Endothelial cell of umbilical vein (primary cell): ENCODE data around the gene SCN7A.

Experiments
- CTCF ChIP-seq, 2 donors: IDR thresholded peaks; 1 replicate in 1 of 2; 2 replicates in 1 of 2; pipeline ENCODE4 v1.5.1; 2011; ENCODE audit warnings: low read length in 2 of 2, mild to moderate bottlenecking in 2 of 2, moderate library complexity in 2 of 2, control low read depth in 1 of 2, inconsistent platforms in 1 of 2, low read depth in 1 of 2; ENCODE audit not compliant: insufficient read depth in 1 of 2; ENCODE audit errors: extremely low read depth in 1 of 2
- EZH2 ChIP-seq: IDR thresholded peaks from 2 replicates; pipeline ENCODE4 v1.6.1; 2012; ENCODE audit warnings: borderline replicate concordance, low read depth, mild to moderate bottlenecking, moderate library complexity, low read length, inconsistent platforms; ENCODE audit not compliant: severe bottlenecking
- MAX ChIP-seq: IDR thresholded peaks from 2 replicates; pipeline ENCODE4 v1.6.1; 2011; ENCODE audit not compliant: insufficient read depth, insufficient read length
- MYC ChIP-seq: IDR thresholded peaks from one replicate; pipeline ENCODE4 v1.6.1; 2011; ENCODE audit warnings: mild to moderate bottlenecking, low read depth, low read length
- POLR2A ChIP-seq: IDR thresholded peaks from 2 replicates; pipeline ENCODE4 v1.6.1; 2012; ENCODE audit warnings: low read depth, mild to moderate bottlenecking, control low read depth, low read length
- POLR2AphosphoS5 ChIP-seq: IDR thresholded peaks from 2 replicates; pipeline ENCODE4 v1.6.1; 2012; ENCODE audit warnings: low read depth, mild to moderate bottlenecking, control low read depth, low read length, moderate library complexity; ENCODE audit not compliant: insufficient read depth

- no peak for TF ChIP-seq MYC
- TF ChIP-seq POLR2A: no peak
- no peak for TF ChIP-seq EZH2
- no peak for TF ChIP-seq MAX
- peak; percentile 34 to 50 for TF ChIP-seq CTCF (IDR thresholded peaks at IDR 0.05; ENCODE audit: extremely low read depth in 1 of 2, insufficient read depth in 1 of 2, low read depth in 1 of 2, low read length in 2 of 2)
- TF ChIP-seq POLR2AphosphoS5: no peak
Observed at GRCh38 chr2:166361351-166362153, 132.5 kb downstream of the SCN7A start.
